Activated CD4-positive, alpha-beta memory T cell treated with anti-CD3 and anti-CD28 coated beads for 36 hours (primary cell): ENCODE data around the gene DEPDC5. TPM values are rescaled to one million over a fixed set of nuclear protein-coding genes. Genes with fewer than 3 reads are reported as not detected.

Experiments used
- CTCF ChIA-PET: fragments of 350-600 bp; sonication (Branson Sonifier 250); formaldehyde crosslinking; loops from one replicate; lab custom pipeline; 2021; ENCODE audit warnings: antibody characterized with exemption, inconsistent platforms; lab: Charles Lee
- POLR2A ChIA-PET: fragments of 350-600 bp; sonication (Branson Sonifier 250); formaldehyde crosslinking; loops from one replicate; lab custom pipeline; 2021; ENCODE audit warnings: antibody characterized with exemption; lab: Charles Lee
- DNase-seq: peaks from one replicate; pipeline ENCODE4 v3.0.0-alpha.2; 2020
- H3K27ac Mint-ChIP-seq: one replicate; pipeline ENCODE4 v1.8.0; 2021; ENCODE audit warnings: mixed read lengths
- H3K27me3 Mint-ChIP-seq: one replicate; pipeline ENCODE4 v1.8.0; 2021; ENCODE audit warnings: mixed read lengths
- H3K36me3 Mint-ChIP-seq: one replicate; pipeline ENCODE4 v1.8.0; 2021; ENCODE audit warnings: mixed read lengths
- H3K4me1 Mint-ChIP-seq: one replicate; pipeline ENCODE4 v1.8.0; 2021; ENCODE audit warnings: low read depth, mixed read lengths
- H3K4me3 Mint-ChIP-seq: one replicate; pipeline ENCODE4 v1.8.0; 2021; ENCODE audit warnings: mild to moderate bottlenecking, mixed read lengths
- H3K9me3 Mint-ChIP-seq: one replicate; pipeline ENCODE4 v1.8.0; 2021; ENCODE audit warnings: mixed read lengths
- intact Hi-C: fragments of 100-400 bp; cut with micrococcal nuclease; formaldehyde crosslinking; loops from one replicate; pipeline ENCODE4 v1.15.1; 2023
- total RNA-seq, 2 experiments: library from RNA; stranded (reverse); gene quantifications; one replicate each; pipeline ENCODE4 v1.2.3, GENCODE V29; 2021

DEPDC5 gene
- total RNA-seq, 2 experiments from 2014 or later: 27.5 to 31.6 TPM

- intact Hi-C loops: no loop called here
- Mint-ChIP-seq H3K4me3 (no peak overlapping the region), H3K27me3 (no peaks in the 10 kb centered on the region), H3K36me3 (peaks cover 48% of the 10 kb centered on the region), H3K9me3 (no peaks in the 10 kb centered on the region), H3K4me1 (peaks cover 12% of the 10 kb centered on the region), H3K27ac (no peak overlapping the region)
- ChIA-PET CTCF (no interaction called here), POLR2A (no interaction called here)
- DNase-seq: no peak
These were observed 86.8 kb downstream of the DEPDC5 start for GRCh38 chr22:31840585-31840984.

GRCh38 chr22:31841078-31841827 is 87.4 kb downstream of the DEPDC5 start:
- intact Hi-C loops: no loop called here

GRCh38 chr22:31843526-31843925 is 89.7 kb downstream of the DEPDC5 start:
- H3K36me3 Mint-ChIP-seq: peaks cover 57% of the 10 kb centered on the region
- DNase-seq: no peak
- intact Hi-C loops: no loop called here
- POLR2A ChIA-PET: no interaction called here
- H3K4me1 Mint-ChIP-seq: peaks cover 19% of the 10 kb centered on the region
- CTCF ChIA-PET: no interaction called here
- no peaks in the 10 kb centered on the region for H3K27me3 Mint-ChIP-seq
- no peak overlapping the region for H3K4me3 Mint-ChIP-seq
- H3K9me3 Mint-ChIP-seq: no peaks in the 10 kb centered on the region
- no peak overlapping the region for H3K27ac Mint-ChIP-seq

More at GRCh38 chr22:31841078-31841827, 87.4 kb downstream of the DEPDC5 start:
- Mint-ChIP-seq H3K4me3 (no peak overlapping the region), H3K36me3 (peaks cover 51% of the 10 kb centered on the region), H3K27ac (peak overlapping the region; percentile 0), H3K9me3 (no peaks in the 10 kb centered on the region), H3K4me1 (peaks cover 16% of the 10 kb centered on the region), H3K27me3 (no peaks in the 10 kb centered on the region)
- POLR2A ChIA-PET: no interaction called here
- CTCF ChIA-PET: no interaction called here
- no peak for DNase-seq

GRCh38 chr22:31844941-31845340 is 91.1 kb downstream of the DEPDC5 start:
- no peak overlapping the region for H3K4me3 Mint-ChIP-seq
- H3K4me1 Mint-ChIP-seq: peaks cover 19% of the 10 kb centered on the region
- ChIA-PET CTCF (interaction anchor here (1.5 kb wide), 1 partner anchor 179 kb away, joined by 4 read pairs; no protein-coding TSS in a partner anchor), POLR2A (no interaction called here)
- no peak overlapping the region for H3K27ac Mint-ChIP-seq
- no peaks in the 10 kb centered on the region for H3K27me3 Mint-ChIP-seq
- peaks cover 57% of the 10 kb centered on the region for H3K36me3 Mint-ChIP-seq
- no peaks in the 10 kb centered on the region for H3K9me3 Mint-ChIP-seq
- DNase-seq: no peak
- intact Hi-C loops: no loop called here

- DNase-seq: peak; percentile 28
- ChIA-PET POLR2A (no interaction called here), CTCF (interaction anchor here (0.6 to 1.2 kb wide), 3 partner anchors 13 to 125 kb away, joined by 3 read pairs; no protein-coding TSS in a partner anchor)
- Mint-ChIP-seq H3K36me3 (peaks cover 52% of the 10 kb centered on the region), H3K4me3 (no peak overlapping the region), H3K27me3 (no peaks in the 10 kb centered on the region), H3K4me1 (peaks cover 11% of the 10 kb centered on the region), H3K9me3 (no peaks in the 10 kb centered on the region), H3K27ac (peak overlapping the region; percentile 51)
- intact Hi-C loops: no loop called here
These were observed 92.6 kb downstream of the DEPDC5 start for GRCh38 chr22:31846161-31847115.

GRCh38 chr22:31848411-31848810 is 94.6 kb downstream of the DEPDC5 start:
- H3K36me3 Mint-ChIP-seq: peaks cover 46% of the 10 kb centered on the region

GRCh38 chr22:31850135-31850534 is 96.3 kb downstream of the DEPDC5 start:
- CTCF ChIA-PET: interaction anchor here (0.6 to 0.8 kb wide), 3 partner anchors 28 to 120 kb away, joined by 3 to 6 read pairs (median 3); no protein-coding TSS in a partner anchor

More at GRCh38 chr22:31848411-31848810, 94.6 kb downstream of the DEPDC5 start:
- no peaks in the 10 kb centered on the region for H3K9me3 Mint-ChIP-seq
- H3K27ac Mint-ChIP-seq: no peak overlapping the region
- no peak overlapping the region for H3K4me3 Mint-ChIP-seq
- peaks cover 7% of the 10 kb centered on the region for H3K4me1 Mint-ChIP-seq
- H3K27me3 Mint-ChIP-seq: no peaks in the 10 kb centered on the region
- POLR2A ChIA-PET: no interaction called here
- DNase-seq: no peak
- CTCF ChIA-PET: no interaction called here
- intact Hi-C loops: no loop called here

GRCh38 chr22:31852691-31853421 is 99.0 kb downstream of the DEPDC5 start:
- ChIA-PET CTCF (interaction anchor here (1.0 kb wide), 1 partner anchor 13 kb away, joined by 3 read pairs; no protein-coding TSS in a partner anchor), POLR2A (no interaction called here)
- no peaks in the 10 kb centered on the region for H3K27me3 Mint-ChIP-seq
- H3K4me3 Mint-ChIP-seq: no peak overlapping the region
- no peak for DNase-seq
- no peaks in the 10 kb centered on the region for H3K4me1 Mint-ChIP-seq
- peaks cover 22% of the 10 kb centered on the region for H3K36me3 Mint-ChIP-seq
- no peaks in the 10 kb centered on the region for H3K9me3 Mint-ChIP-seq
- H3K27ac Mint-ChIP-seq: no peak overlapping the region
- intact Hi-C loops: no loop called here

More at GRCh38 chr22:31850135-31850534, 96.3 kb downstream of the DEPDC5 start:
- intact Hi-C loops: no loop called here
- no peaks in the 10 kb centered on the region for H3K27me3 Mint-ChIP-seq
- peaks cover 7% of the 10 kb centered on the region for H3K4me1 Mint-ChIP-seq
- peaks cover 42% of the 10 kb centered on the region for H3K36me3 Mint-ChIP-seq
- POLR2A ChIA-PET: interaction anchor here (0.6 kb wide), 1 partner anchor 106 kb away, joined by 3 read pairs; no protein-coding TSS in a partner anchor
- H3K27ac Mint-ChIP-seq: no peak overlapping the region
- H3K9me3 Mint-ChIP-seq: no peaks in the 10 kb centered on the region
- no peak for DNase-seq
- no peak overlapping the region for H3K4me3 Mint-ChIP-seq

GRCh38 chr22:31853736-31854495 is 100.1 kb downstream of the DEPDC5 start:
- no peak overlapping the region for H3K27ac Mint-ChIP-seq
- H3K27me3 Mint-ChIP-seq: no peaks in the 10 kb centered on the region
- no peak for DNase-seq
- no peak overlapping the region for H3K4me3 Mint-ChIP-seq
- no peaks in the 10 kb centered on the region for H3K9me3 Mint-ChIP-seq
- intact Hi-C loops: no loop called here
- ChIA-PET POLR2A (no interaction called here), CTCF (interaction anchor here (1.0 to 1.1 kb wide), 2 partner anchors 14 to 116 kb away, joined by 3 read pairs; no protein-coding TSS in a partner anchor)
- H3K36me3 Mint-ChIP-seq: peaks cover 18% of the 10 kb centered on the region
- H3K4me1 Mint-ChIP-seq: no peaks in the 10 kb centered on the region

- H3K27ac Mint-ChIP-seq: no peak overlapping the region
These were observed 103.4 kb downstream of the DEPDC5 start for GRCh38 chr22:31857247-31857646.

More at GRCh38 chr22:31857247-31857646, 103.4 kb downstream of the DEPDC5 start:
- DNase-seq: no peak
- intact Hi-C loops: no loop called here
- CTCF ChIA-PET: interaction anchor here (1.5 to 1.7 kb wide), 2 partner anchors 113 to 192 kb away, joined by 7 to 8 read pairs; no protein-coding TSS in a partner anchor
- Mint-ChIP-seq H3K36me3 (peaks cover 8% of the 10 kb centered on the region), H3K9me3 (no peaks in the 10 kb centered on the region), H3K27me3 (no peaks in the 10 kb centered on the region), H3K4me1 (peaks cover 7% of the 10 kb centered on the region), H3K4me3 (no peak overlapping the region)
- POLR2A ChIA-PET: no interaction called here
